22Rv1 (cell line): Measurements from ENCODE around the gene FOXO6.

Source experiments
- CTCF ChIP-seq: fragments of 450-650 bp; IDR thresholded peaks from 2 replicates; pipeline ENCODE4 v1.5.1; 2017; ENCODE audit warnings: mild to moderate bottlenecking
- ZFX ChIP-seq: fragments of 450-650 bp; IDR thresholded peaks from 2 replicates; pipeline ENCODE4 v1.6.1; 2017; ENCODE audit warnings: antibody characterized with exemption, borderline replicate concordance

DNA sequence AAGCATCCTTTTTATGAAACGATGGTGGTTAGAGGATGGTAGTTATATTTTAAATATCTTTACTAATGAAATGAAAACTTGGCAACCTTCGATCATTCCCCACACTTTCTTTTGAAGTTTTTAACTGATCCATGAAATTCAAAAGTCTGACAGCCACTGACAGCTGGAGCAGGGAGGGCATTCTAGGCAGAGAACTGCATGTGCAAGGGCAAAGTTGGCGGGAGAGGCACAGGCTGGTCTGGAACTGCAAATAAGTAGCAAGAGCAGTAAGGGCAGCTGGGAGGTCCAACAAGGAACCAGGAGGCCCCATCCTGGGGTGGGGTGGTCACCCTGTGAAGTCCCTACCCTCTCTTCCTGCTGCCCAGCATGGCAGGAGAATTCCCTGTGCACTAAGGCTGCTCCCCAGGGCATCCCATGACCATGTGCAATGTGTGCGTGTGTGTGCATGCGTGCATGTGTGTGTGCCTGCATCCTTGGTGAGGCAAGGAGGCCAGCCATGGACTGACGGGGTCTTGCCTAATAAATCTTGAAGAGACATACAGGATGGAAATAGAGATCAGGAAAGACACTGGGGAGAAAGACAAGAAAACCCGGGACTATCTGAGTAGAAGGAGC is 33.1 kb upstream of the FOXO6 start:
- TF ChIP-seq CTCF (no peak), ZFX (no peak)
